Measurements from ENCODE around the gene RAG2.

RAG2 gene

DNA sequence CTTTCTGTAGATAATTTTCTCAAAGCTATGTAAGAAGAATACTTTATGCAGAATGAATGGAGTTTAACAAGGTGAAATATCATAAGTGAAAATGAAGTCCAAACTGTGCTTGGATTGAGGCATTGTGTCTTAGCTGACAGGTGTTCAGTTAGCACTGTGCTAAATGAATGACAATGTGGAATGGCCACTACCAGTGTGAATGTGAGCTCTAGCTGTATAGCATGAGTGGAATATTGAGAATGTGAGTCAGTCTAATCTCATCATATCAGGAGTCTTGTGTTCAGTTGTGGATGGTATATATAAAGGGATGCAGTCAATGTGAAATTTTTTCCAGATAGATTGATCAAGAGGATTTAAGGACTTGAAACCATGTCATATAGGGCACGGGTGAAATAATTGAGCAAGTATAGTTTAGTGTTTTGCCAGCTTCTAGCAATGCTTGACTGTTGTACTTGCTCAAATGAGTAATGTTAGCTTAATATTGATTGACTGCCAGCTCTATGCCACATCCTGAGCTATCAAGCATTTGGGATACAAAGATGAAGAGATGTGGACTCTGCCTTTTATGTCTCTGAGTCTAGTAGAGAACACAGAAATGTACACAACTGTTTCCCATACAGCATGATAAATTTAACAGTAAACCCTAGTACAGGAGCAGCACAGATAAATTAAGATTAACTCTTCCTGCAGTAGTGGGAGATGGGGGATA, 10.6 kb upstream of the RAG2 start:
- no peak overlapping the region for H2BK5ac ChIP-seq (ENCODE audit: low read depth, low read length, poor library complexity, severe bottlenecking)
- no peak overlapping the region for H3K9ac ChIP-seq (ENCODE audit: low read length)
- no peak overlapping the region for H3K27ac ChIP-seq (ENCODE audit: low read length, poor library complexity, severe bottlenecking)
- no peaks in the 10 kb centered on the region for H3K9me3 ChIP-seq (ENCODE audit: control insufficient read depth, low read length)
- H3K4me2 ChIP-seq (ENCODE audit: low read length, poor library complexity, severe bottlenecking), result no peak overlapping the region
- H2BK15ac ChIP-seq (ENCODE audit: low read depth, poor library complexity, severe bottlenecking), result no peak overlapping the region
- no peak overlapping the region for H2BK12ac ChIP-seq (ENCODE audit: low read length in 2 of 2)
- H3K18ac ChIP-seq (ENCODE audit: low read depth in 1 of 2, low read length in 2 of 2), result no peak overlapping the region
- no peak overlapping the region for H2AFZ ChIP-seq (ENCODE audit: low read depth, low read length)
- no peak overlapping the region for H3K14ac ChIP-seq (ENCODE audit: low read length in 2 of 2)
- H3K36me3 ChIP-seq (ENCODE audit: control insufficient read depth in 1 of 2, insufficient read depth in 2 of 2, low read depth in 1 of 2, low read length in 2 of 2), result no peaks in the 10 kb centered on the region
- H2AK5ac ChIP-seq (ENCODE audit: low read length, severe bottlenecking), result no peak overlapping the region
- no peaks in the 10 kb centered on the region for H3K4me1 ChIP-seq (ENCODE audit: control insufficient read depth, insufficient read depth, low read depth, low read length)
- H4K91ac ChIP-seq (ENCODE audit: low read length), result no peak overlapping the region
- no peaks in the 10 kb centered on the region for H3K27me3 ChIP-seq (ENCODE audit: control insufficient read depth in 1 of 2, insufficient read depth in 1 of 2, low read length in 2 of 2)
- H3K4ac ChIP-seq (ENCODE audit: low read depth in 1 of 2, low read length in 2 of 2), result no peak overlapping the region
- 93% methylated on average over 1 of the region's 1 CpG for WGBS
- no peak overlapping the region for H3K4me3 ChIP-seq (ENCODE audit: insufficient read depth in 1 of 2, low read depth in 1 of 2, low read length in 2 of 2)
- H4K8ac ChIP-seq (ENCODE audit: low read length), result no peak overlapping the region
- peaks cover 1% of the 10 kb centered on the region for H3K79me1 ChIP-seq (replicated peaks; ENCODE audit: low read length, poor library complexity, severe bottlenecking)
- H2BK120ac ChIP-seq (ENCODE audit: low read depth, low read length), result no peak overlapping the region
- H3K23ac ChIP-seq (ENCODE audit: low read length in 2 of 2), result no peak overlapping the region
- DNase-seq, result no peak

DNA sequence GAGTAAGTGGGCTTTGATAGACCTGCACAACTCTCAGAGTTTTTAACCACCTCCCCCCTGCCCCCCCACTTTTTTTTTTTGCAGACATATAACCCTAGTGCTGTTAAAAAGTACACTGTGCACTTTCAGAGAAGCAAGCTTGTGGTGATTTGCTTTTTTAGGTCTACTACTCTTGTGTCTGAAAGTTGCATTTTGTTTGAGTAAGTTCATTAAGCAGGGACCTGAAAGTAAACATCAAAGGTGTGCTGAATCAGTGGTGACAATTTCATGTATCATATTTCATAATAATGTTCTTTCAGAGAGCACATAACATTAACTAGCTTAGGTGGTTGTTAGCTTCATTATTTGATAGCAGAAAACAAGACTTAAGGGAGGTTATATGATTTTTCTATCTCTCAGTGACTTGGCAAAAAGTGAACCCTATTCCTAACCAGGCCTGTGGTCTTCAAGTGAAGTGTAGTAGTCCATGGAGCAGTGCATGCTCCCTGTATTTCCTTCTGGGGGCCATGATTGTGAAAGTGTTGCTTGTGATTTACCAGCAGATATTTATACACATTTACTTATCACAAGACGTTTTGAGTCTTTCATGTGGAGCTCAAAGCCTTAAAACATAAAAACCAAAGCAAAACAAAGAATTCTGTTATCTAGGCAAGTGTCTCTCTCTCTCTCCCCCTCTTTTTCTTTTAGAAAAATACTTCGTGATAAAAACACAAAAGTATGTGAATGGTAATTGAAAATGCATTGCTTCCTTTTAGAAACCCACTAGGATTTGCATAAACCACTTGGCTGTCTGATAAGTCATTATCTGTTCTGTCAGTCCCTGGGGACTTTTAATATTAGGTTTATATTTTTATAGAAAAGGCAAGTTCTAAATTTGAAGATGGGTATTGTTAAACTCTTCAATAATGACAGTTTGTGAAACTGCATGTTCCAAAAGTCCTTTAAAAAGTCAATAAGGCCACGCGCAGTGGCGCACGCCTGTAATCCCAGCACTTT, 7.5 kb upstream of the RAG2 start:
- 99% methylated on average over 4 of the region's 6 CpGs for WGBS

GRCh38 chr11:36602135-36602534, 4.1 kb upstream of the RAG2 start:
- Histone ChIP-seq H2BK12ac (ENCODE audit: low read length in 2 of 2) (no peak overlapping the region), H2BK120ac (ENCODE audit: low read depth, low read length) (no peak overlapping the region), H4K8ac (ENCODE audit: low read length) (no peak overlapping the region)

More for the DNA sequence above, 7.5 kb upstream of the RAG2 start:
- Histone ChIP-seq H3K14ac (ENCODE audit: low read length in 2 of 2) (no peak overlapping the region), H3K27ac (ENCODE audit: low read length, poor library complexity, severe bottlenecking) (no peak overlapping the region), H3K18ac (ENCODE audit: low read depth in 1 of 2, low read length in 2 of 2) (no peak overlapping the region), H3K4me2 (ENCODE audit: low read length, poor library complexity, severe bottlenecking) (no peak overlapping the region), H3K79me1 (replicated peaks; ENCODE audit: low read length, poor library complexity, severe bottlenecking) (peaks cover 4% of the 10 kb centered on the region), H2AFZ (ENCODE audit: low read depth, low read length) (no peak overlapping the region), H3K9me3 (ENCODE audit: control insufficient read depth, low read length) (no peaks in the 10 kb centered on the region), H3K4ac (ENCODE audit: low read depth in 1 of 2, low read length in 2 of 2) (no peak overlapping the region), H2BK5ac (ENCODE audit: low read depth, low read length, poor library complexity, severe bottlenecking) (no peak overlapping the region), H3K9ac (ENCODE audit: low read length) (no peak overlapping the region), H2AK5ac (ENCODE audit: low read length, severe bottlenecking) (no peak overlapping the region), H2BK15ac (ENCODE audit: low read depth, poor library complexity, severe bottlenecking) (no peak overlapping the region), H2BK120ac (ENCODE audit: low read depth, low read length) (no peak overlapping the region), H4K91ac (ENCODE audit: low read length) (no peak overlapping the region), H4K8ac (ENCODE audit: low read length) (no peak overlapping the region), H3K36me3 (ENCODE audit: control insufficient read depth in 1 of 2, insufficient read depth in 2 of 2, low read depth in 1 of 2, low read length in 2 of 2) (no peaks in the 10 kb centered on the region), H3K4me3 (ENCODE audit: insufficient read depth in 1 of 2, low read depth in 1 of 2, low read length in 2 of 2) (no peak overlapping the region), H2BK12ac (ENCODE audit: low read length in 2 of 2) (no peak overlapping the region), H3K23ac (ENCODE audit: low read length in 2 of 2) (no peak overlapping the region), H3K27me3 (ENCODE audit: control insufficient read depth in 1 of 2, insufficient read depth in 1 of 2, low read length in 2 of 2) (no peaks in the 10 kb centered on the region), H3K4me1 (ENCODE audit: control insufficient read depth, insufficient read depth, low read depth, low read length) (no peaks in the 10 kb centered on the region)
- DNase-seq, result no peak

DNA sequence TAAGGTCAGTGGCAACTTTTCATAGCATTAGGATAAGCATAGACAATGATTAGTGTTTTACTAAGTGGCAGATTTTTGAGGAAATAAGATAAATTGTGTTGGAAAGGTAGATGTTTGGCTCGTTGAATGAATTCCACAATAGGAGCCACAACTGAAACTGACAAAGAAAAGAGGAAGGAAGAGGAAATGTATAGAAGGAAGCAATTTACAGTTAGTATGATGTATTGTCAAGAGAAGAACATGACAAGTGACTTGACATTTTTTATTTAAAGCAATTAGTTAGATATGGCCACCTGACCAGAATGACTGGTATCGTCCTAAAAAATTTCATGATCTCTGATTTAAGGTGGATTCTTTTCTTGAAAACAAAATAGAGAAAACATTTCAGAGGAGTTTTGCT, 3.1 kb upstream of the RAG2 start:
- H2BK15ac ChIP-seq (ENCODE audit: low read depth, poor library complexity, severe bottlenecking), result no peak overlapping the region
- H2BK12ac ChIP-seq (ENCODE audit: low read length in 2 of 2), result no peak overlapping the region
- no peak overlapping the region for H3K18ac ChIP-seq (ENCODE audit: low read depth in 1 of 2, low read length in 2 of 2)
- no peaks in the 10 kb centered on the region for H3K27me3 ChIP-seq (ENCODE audit: control insufficient read depth in 1 of 2, insufficient read depth in 1 of 2, low read length in 2 of 2)
- H3K4ac ChIP-seq (ENCODE audit: low read depth in 1 of 2, low read length in 2 of 2), result no peak overlapping the region
- no peak overlapping the region for H2AFZ ChIP-seq (ENCODE audit: low read depth, low read length)
- no peak overlapping the region for H3K4me3 ChIP-seq (ENCODE audit: insufficient read depth in 1 of 2, low read depth in 1 of 2, low read length in 2 of 2)
- H2BK120ac ChIP-seq (ENCODE audit: low read depth, low read length), result no peak overlapping the region
- no peak overlapping the region for H3K14ac ChIP-seq (ENCODE audit: low read length in 2 of 2)
- H4K91ac ChIP-seq (ENCODE audit: low read length), result no peak overlapping the region
- H3K27ac ChIP-seq (ENCODE audit: low read length, poor library complexity, severe bottlenecking), result no peak overlapping the region
- no peak overlapping the region for H4K8ac ChIP-seq (ENCODE audit: low read length)
- H3K4me1 ChIP-seq (ENCODE audit: control insufficient read depth, insufficient read depth, low read depth, low read length), result no peaks in the 10 kb centered on the region
- 92% methylated on average over 2 of the region's 2 CpGs for WGBS
- no peak overlapping the region for H2BK5ac ChIP-seq (ENCODE audit: low read depth, low read length, poor library complexity, severe bottlenecking)
- H2AK5ac ChIP-seq (ENCODE audit: low read length, severe bottlenecking), result no peak overlapping the region
- no peaks in the 10 kb centered on the region for H3K9me3 ChIP-seq (ENCODE audit: control insufficient read depth, low read length)
- no peak overlapping the region for H3K9ac ChIP-seq (ENCODE audit: low read length)
- no peak overlapping the region for H3K4me2 ChIP-seq (ENCODE audit: low read length, poor library complexity, severe bottlenecking)
- peaks cover 6% of the 10 kb centered on the region for H3K79me1 ChIP-seq (replicated peaks; ENCODE audit: low read length, poor library complexity, severe bottlenecking)
- H3K23ac ChIP-seq (ENCODE audit: low read length in 2 of 2), result no peak overlapping the region
- DNase-seq, result no peak
- H3K36me3 ChIP-seq (ENCODE audit: control insufficient read depth in 1 of 2, insufficient read depth in 2 of 2, low read depth in 1 of 2, low read length in 2 of 2), result no peaks in the 10 kb centered on the region

More at GRCh38 chr11:36602135-36602534, 4.1 kb upstream of the RAG2 start:
- no peaks in the 10 kb centered on the region for H3K27me3 ChIP-seq (ENCODE audit: control insufficient read depth in 1 of 2, insufficient read depth in 1 of 2, low read length in 2 of 2)
- no peak overlapping the region for H3K4me2 ChIP-seq (ENCODE audit: low read length, poor library complexity, severe bottlenecking)
- H3K4ac ChIP-seq (ENCODE audit: low read depth in 1 of 2, low read length in 2 of 2), result no peak overlapping the region
- no peaks in the 10 kb centered on the region for H3K4me1 ChIP-seq (ENCODE audit: control insufficient read depth, insufficient read depth, low read depth, low read length)
- no peak for DNase-seq
- no peak overlapping the region for H3K18ac ChIP-seq (ENCODE audit: low read depth in 1 of 2, low read length in 2 of 2)
- no peak overlapping the region for H3K4me3 ChIP-seq (ENCODE audit: insufficient read depth in 1 of 2, low read depth in 1 of 2, low read length in 2 of 2)
- H2BK5ac ChIP-seq (ENCODE audit: low read depth, low read length, poor library complexity, severe bottlenecking), result no peak overlapping the region
- H2BK15ac ChIP-seq (ENCODE audit: low read depth, poor library complexity, severe bottlenecking), result no peak overlapping the region
- no peak overlapping the region for H3K23ac ChIP-seq (ENCODE audit: low read length in 2 of 2)
- no peak overlapping the region for H2AFZ ChIP-seq (ENCODE audit: low read depth, low read length)
- no peaks in the 10 kb centered on the region for H3K9me3 ChIP-seq (ENCODE audit: control insufficient read depth, low read length)
- H3K9ac ChIP-seq (ENCODE audit: low read length), result no peak overlapping the region
- H3K36me3 ChIP-seq (ENCODE audit: control insufficient read depth in 1 of 2, insufficient read depth in 2 of 2, low read depth in 1 of 2, low read length in 2 of 2), result no peaks in the 10 kb centered on the region
- no peak overlapping the region for H2AK5ac ChIP-seq (ENCODE audit: low read length, severe bottlenecking)
- peaks cover 6% of the 10 kb centered on the region for H3K79me1 ChIP-seq (replicated peaks; ENCODE audit: low read length, poor library complexity, severe bottlenecking)
- H3K27ac ChIP-seq (ENCODE audit: low read length, poor library complexity, severe bottlenecking), result no peak overlapping the region
- H3K14ac ChIP-seq (ENCODE audit: low read length in 2 of 2), result no peak overlapping the region
- no peak overlapping the region for H4K91ac ChIP-seq (ENCODE audit: low read length)

Data from mesenchymal stem cell (in vitro differentiated cells and primary cell).